Stimulated activated CD8-positive, alpha-beta memory T cell treated with anti-CD3 and anti-CD28 coated beads, Interleukin-12 subunit alpha, Interleukin-12 subunit beta, amount 100 ng/mL, for 24 hours (primary cell): ENCODE measurements around the gene TSLP.

Experiments
- DNase-seq: peaks from one replicate; pipeline ENCODE4 v3.0.0-alpha.2; 2020; ENCODE audit errors: extremely low read depth

TSLP gene

GRCh38 chr5:111099058-111099778, 27.7 kb downstream of the TSLP start:
- no peak for DNase-seq

GRCh38 chr5:111106320-111106948, 34.9 kb downstream of the TSLP start:
- no peak for DNase-seq

GRCh38 chr5:111107371-111107770, 35.9 kb downstream of the TSLP start:
- no peak for DNase-seq

GRCh38 chr5:111111956-111112355, 40.4 kb downstream of the TSLP start:
- no peak for DNase-seq

- DNase-seq, result no peak
Measured at GRCh38 chr5:111113678-111114077, 42.2 kb downstream of the TSLP start.

- no peak for DNase-seq
Measured at GRCh38 chr5:111115229-111115628, 43.7 kb downstream of the TSLP start.

GRCh38 chr5:111116550-111116949, 45.0 kb downstream of the TSLP start:
- no peak for DNase-seq

- DNase-seq, result no peak
Measured at GRCh38 chr5:111117136-111117535, 45.6 kb downstream of the TSLP start.

- no peak for DNase-seq
Measured at GRCh38 chr5:111119221-111119620, 47.7 kb downstream of the TSLP start.

GRCh38 chr5:111119856-111120255, 48.3 kb downstream of the TSLP start:
- DNase-seq, result no peak

GRCh38 chr5:111120911-111121310, 49.4 kb downstream of the TSLP start:
- no peak for DNase-seq

- no peak for DNase-seq
Measured at GRCh38 chr5:111121926-111122325, 50.4 kb downstream of the TSLP start.

GRCh38 chr5:111122398-111122797, 50.9 kb downstream of the TSLP start:
- no peak for DNase-seq

- no peak for DNase-seq
Measured at GRCh38 chr5:111124793-111125192, 53.3 kb downstream of the TSLP start.

GRCh38 chr5:111126896-111127295, 55.4 kb downstream of the TSLP start:
- no peak for DNase-seq
